Uterus (tissue), 2 donors: ENCODE data around the gene ZNF474.

Source experiments
- CTCF ChIP-seq, 4 experiments: fragments of 200-600 bp in 2 of 4; fragments of 450-650 bp in 2 of 4; sonication (generic) in 2 of 4; IDR thresholded peaks; one replicate each; pipeline ENCODE4 v1.5.1; 2016 to 2019; ENCODE audit warnings: antibody characterized with exemption in 4 of 4, mild to moderate bottlenecking in 2 of 4, moderate library complexity in 1 of 4
- POLR2A ChIP-seq, 2 donors: fragments of 450-650 bp; IDR thresholded peaks; one replicate each; pipeline ENCODE4 v1.6.1; 2016; ENCODE audit warnings: antibody characterized with exemption in 2 of 2, mild to moderate bottlenecking in 1 of 2, moderate library complexity in 1 of 2

DNA sequence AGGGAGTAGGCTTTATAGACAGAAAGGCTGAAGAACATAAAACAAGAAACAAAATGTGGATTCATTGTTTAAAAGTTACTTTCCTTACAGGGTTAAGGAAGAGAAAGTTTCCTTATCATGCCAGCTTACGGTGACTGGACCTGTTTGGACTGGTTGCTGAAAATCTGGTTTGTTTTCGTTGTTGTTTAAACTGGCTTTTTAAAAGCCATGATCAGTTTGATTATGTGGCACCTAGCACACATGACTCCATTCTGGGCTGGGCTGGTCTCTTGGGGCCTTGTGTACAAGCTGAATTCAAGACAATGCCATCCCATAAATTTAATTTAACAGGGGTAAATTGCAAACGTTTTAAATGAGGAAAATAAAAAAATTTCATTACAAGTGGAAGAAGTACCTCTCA lies 18.4 kb upstream of the ZNF474 start:
- no peak for TF ChIP-seq CTCF (IDR thresholded peaks at IDR 0.05)
- TF ChIP-seq POLR2A (IDR thresholded peaks at IDR 0.05): no peak
